Stimulated activated CD4-positive, alpha-beta T cell treated with anti-CD3 and anti-CD28 coated beads, Interleukin-1b, Interleukin-23, amount 100 ng/mL, for 4 hours (primary cell): ENCODE measurements around the gene CIRBP.
"Not testable (repeated sequence)": the region's sequence is repeated elsewhere in the genome, so short reads cannot be mapped to it uniquely, and the experiment has no call there.

ENCODE experiments used
- DNase-seq, 2 donors: peaks; one replicate each; pipeline ENCODE4 v3.0.0-alpha.2; 2020; ENCODE audit warnings: low read depth in 2 of 2

The CIRBP gene

GRCh38 chr19:1243768-1244692, 25.1 kb upstream of the CIRBP start:
- DNase-seq: peak; percentile 81 to 88

GRCh38 chr19:1244693-1245451, 24.3 kb upstream of the CIRBP start:
- no peak for DNase-seq

GRCh38 chr19:1245494-1246264, 23.5 kb upstream of the CIRBP start:
- no peak for DNase-seq

GRCh38 chr19:1246265-1247087, 22.7 kb upstream of the CIRBP start:
- DNase-seq: not testable (repeated sequence)

- no peak for DNase-seq
Observed at GRCh38 chr19:1247748-1248138, 21.4 kb upstream of the CIRBP start.

- no peak for DNase-seq
Observed at GRCh38 chr19:1248139-1248785, 20.9 kb upstream of the CIRBP start, which contains the start of gene MIDN. Gene MIDN (plus strand): TSS chr19:1248583. CDS start chr19:1250297, 1,714 bp downstream.

GRCh38 chr19:1248786-1249297, 20.3 kb upstream of the CIRBP start:
- DNase-seq: peak; percentile 75 to 80

GRCh38 chr19:1249298-1249989, 19.7 kb upstream of the CIRBP start:
- DNase-seq: peak; percentile 94 to 96

GRCh38 chr19:1249990-1250436, 19.1 kb upstream of the CIRBP start:
- no peak for DNase-seq

GRCh38 chr19:1250437-1251260, 18.5 kb upstream of the CIRBP start:
- DNase-seq: no peak

- peak in 1 of 2 donors; percentile 52 for DNase-seq
Observed at GRCh38 chr19:1251330-1252220, 17.6 kb upstream of the CIRBP start.

GRCh38 chr19:1252221-1252820, 16.8 kb upstream of the CIRBP start:
- DNase-seq: no peak

- DNase-seq: peak in 1 of 2 donors; percentile 62
Observed at GRCh38 chr19:1252821-1253513, 16.2 kb upstream of the CIRBP start.

- DNase-seq: no peak
Observed at GRCh38 chr19:1253514-1254080, 15.5 kb upstream of the CIRBP start.

- DNase-seq: no peak
Observed at GRCh38 chr19:1254081-1254527, 15.0 kb upstream of the CIRBP start.

GRCh38 chr19:1254530-1255185, 14.5 kb upstream of the CIRBP start:
- DNase-seq: no peak
